K562 (cell line): ENCODE results near the gene IKZF3. TPM values are rescaled to one million over a fixed set of nuclear protein-coding genes. Genes with fewer than 3 reads are reported as not detected.

ENCODE experiments used
- ATAC-seq: fragments of 200-7000 bp; cut with Tn5 transposase; 3 replicates; pipeline ENCODE4 v1.9.1; 2020; ENCODE audit warnings: moderate library complexity
- BruUV-seq: library from RNA; stranded (reverse); fragments of 400-500 nt; replicated peaks from 2 replicates; lab custom pipeline; 2021; lab: Mats Ljungman, UMichigan
- CTCF ChIA-PET: fragments of 300-600 bp; formaldehyde crosslinking; extraction: SDS; loops from one replicate; lab custom pipeline; 2021; ENCODE audit warnings: low intra/inter-chr PET ratio; lab: Yijun Ruan, JAX
- POLR2A ChIA-PET: fragments of 300-600, 350-650 bp; sonication (Branson Sonifier 250); formaldehyde crosslinking; extraction: SDS; loops from one replicate; lab custom pipeline; 2021; ENCODE audit warnings: antibody characterized with exemption, inconsistent platforms; lab: Yijun Ruan, JAX
- DNase-seq, 4 experiments: peaks; one replicate each; pipeline versions ENCODE4 v3.0.0 to v3.0.0-alpha.2; 2011 to 2018; ENCODE audit warnings: low spot score in 3 of 4, mixed read lengths in 3 of 4; ENCODE audit errors: extremely low read depth in 1 of 4
- FAIRE-seq: peaks from 2 replicates; lab custom pipeline; 2011; peaks lifted over from hg19 to GRCh38; lab: Jason Lieb, UNC
- H2AFZ ChIP-seq: 2 replicates; pipeline ENCODE4 v1.6.0; 2011; ENCODE audit warnings: low read depth, low read length, control low read depth, inconsistent platforms
- H3K27ac ChIP-seq: fragments of 200-600 bp; 3 replicates; pipeline ENCODE4 v1.8.0; 2011; ENCODE audit warnings: low read depth, mild to moderate bottlenecking, control low read depth, inconsistent platforms, low read length, moderate library complexity, mixed read lengths; ENCODE audit errors: extremely low read depth
- H3K27me3 ChIP-seq, 2 experiments: fragments of 300-600 bp in 1 of 2; 2 replicates in 1 of 2; 3 replicates in 1 of 2; pipeline versions ENCODE4 v1.6.0 to v1.8.0; 2011; ENCODE audit warnings: inconsistent platforms in 2 of 2, low read length in 2 of 2, mild to moderate bottlenecking in 1 of 2, mixed read lengths in 1 of 2, moderate library complexity in 1 of 2; ENCODE audit not compliant: control insufficient read depth in 2 of 2, insufficient read depth in 2 of 2
- H3K36me3 ChIP-seq: fragments of 300-600 bp; 3 replicates; pipeline ENCODE4 v1.8.0; 2011; ENCODE audit warnings: mild to moderate bottlenecking, low read length, inconsistent platforms; ENCODE audit not compliant: control insufficient read depth, insufficient read depth
- H3K4me1 ChIP-seq, 2 experiments: fragments of 200-600 bp in 1 of 2; replicated peaks in 1 of 2; 2 replicates in 1 of 2; 3 replicates in 1 of 2; pipeline versions ENCODE4 v1.5.1 to v1.8.0; 2011; ENCODE audit warnings: inconsistent platforms in 2 of 2, low read length in 2 of 2, mild to moderate bottlenecking in 1 of 2, mixed read lengths in 1 of 2, moderate library complexity in 1 of 2; ENCODE audit not compliant: control insufficient read depth in 2 of 2, insufficient read depth in 2 of 2
- H3K4me2 ChIP-seq: 2 replicates; pipeline ENCODE4 v1.6.1; 2011; ENCODE audit warnings: low read length, control low read depth, inconsistent platforms, mixed read lengths; ENCODE audit not compliant: insufficient read depth
- H3K4me3 ChIP-seq: fragments of 200-600 bp; sonication (generic), shearing (Covaris generic); 2 replicates; pipeline ENCODE4 v1.5.1; 2016; ENCODE audit warnings: control low read depth, inconsistent platforms
- H3K79me2 ChIP-seq: fragments of 200-600 bp; 3 replicates; pipeline ENCODE4 v1.8.0; 2011; ENCODE audit warnings: low read length, inconsistent platforms; ENCODE audit not compliant: control insufficient read depth, insufficient read depth
- H3K9ac ChIP-seq, 2 experiments: 2 replicates each; pipeline versions ENCODE4 v1.6.0 to v1.6.1; 2011; ENCODE audit warnings: low read depth in 2 of 2, low read length in 2 of 2, control low read depth in 1 of 2, inconsistent platforms in 1 of 2, mild to moderate bottlenecking in 1 of 2, mixed read lengths in 1 of 2; ENCODE audit not compliant: insufficient read depth in 1 of 2
- H3K9me1 ChIP-seq: one replicate; pipeline ENCODE4 v1.6.0; 2011; ENCODE audit warnings: inconsistent platforms, mild to moderate bottlenecking, low read length, moderate library complexity; ENCODE audit not compliant: control insufficient read depth, insufficient read depth
- H3K9me3 ChIP-seq: replicated peaks from 2 replicates; pipeline ENCODE4 v1.5.1; 2011; ENCODE audit warnings: low read depth, low read length, inconsistent platforms; ENCODE audit not compliant: control insufficient read depth, insufficient read depth
- H4K20me1 ChIP-seq: replicated peaks from 2 replicates; pipeline ENCODE4 v1.6.1; 2011; ENCODE audit warnings: low read length, inconsistent platforms, mixed read lengths; ENCODE audit not compliant: control insufficient read depth, insufficient read depth
- BRF1 ChIP-seq: IDR thresholded peaks from 3 replicates; pipeline ENCODE4 v1.6.1; 2011; ENCODE audit warnings: borderline replicate concordance, mild to moderate bottlenecking; ENCODE audit not compliant: insufficient read length; ENCODE audit errors: extremely low read depth
- CREM ChIP-seq: IDR thresholded peaks from 2 replicates; pipeline ENCODE4 v1.6.1; 2014; ENCODE audit warnings: antibody characterized with exemption, low read depth
- HLTF ChIP-seq: fragments of 450-650 bp; IDR thresholded peaks from 2 replicates; pipeline ENCODE4 v1.6.1; 2016
- HSF4 ChIP-seq: fragments of 250-450 bp; sonication (Bioruptor Pico); IDR thresholded peaks from 2 replicates; pipeline ENCODE4 v2.1.2; 2022; ENCODE audit warnings: mild to moderate bottlenecking, moderate library complexity, borderline replicate concordance
- NCOA2 ChIP-seq, 2 experiments: fragments of 450-650 bp; IDR thresholded peaks; 2 replicates each; pipeline ENCODE4 v1.6.1; 2018; ENCODE audit warnings: mild to moderate bottlenecking in 2 of 2, moderate library complexity in 1 of 2; ENCODE audit not compliant: partially characterized antibody in 2 of 2
- PTTG1 ChIP-seq: fragments of 450-650 bp; IDR thresholded peaks from 2 replicates; pipeline ENCODE4 v1.6.1; 2016; ENCODE audit warnings: low read depth, mild to moderate bottlenecking, missing genetic modification characterization, missing compliant biosample characterization
- SMC3 ChIP-seq: conservative IDR thresholded peaks from 2 replicates; pipeline ENCODE4 v1.6.1; 2011; ENCODE audit warnings: low read depth, low read length, improper control_type of control experiment; ENCODE audit not compliant: insufficient read depth
- TGIF2 ChIP-seq: sonication (generic); formaldehyde crosslinking; IDR thresholded peaks from 2 replicates; pipeline ENCODE4 v1.8.1; 2022; ENCODE audit warnings: mild to moderate bottlenecking, missing genetic modification reagents, moderate library complexity
- ZFP30 ChIP-seq: fragments of 250-450 bp; sonication (Bioruptor Pico); IDR thresholded peaks from 2 replicates; pipeline ENCODE4 v1.8.0; 2022; ENCODE audit warnings: moderate library complexity, mild to moderate bottlenecking, inconsistent platforms, borderline replicate concordance
- ZNF23 ChIP-seq: fragments of 250-450 bp; sonication (Bioruptor Pico); IDR thresholded peaks from 2 replicates; pipeline ENCODE4 v1.4.0; 2020; ENCODE audit warnings: mild to moderate bottlenecking
- WGBS: fragments of 100-300 bp; shearing (Covaris generic); methylation state at CpG from one replicate; pipeline ENCODE4 v1.1.6; 2016; ENCODE audit warnings: low coverage, mixed read lengths; ENCODE audit not compliant: insufficient coverage; ENCODE audit errors: missing lambda C conversion rate; 5-methylcytosine and 5-hydroxymethylcytosine counted together
- in situ Hi-C: fragments of 300-500 bp; cut with MboI; formaldehyde crosslinking; loops from 4 replicates; pipeline ENCODE4 v1.15.0; 2018; ENCODE audit warnings: inconsistent platforms, mixed read lengths
- intact Hi-C: fragments of 100-400 bp; cut with micrococcal nuclease; formaldehyde crosslinking; loops from 2 replicates; pipeline ENCODE4 v1.14.2; 2022
- polyA plus RNA-seq, 8 experiments: library from polyadenylated mRNA; depleted of rRNA in 4 of 8; stranded (reverse) in 5 of 8; unstranded in 3 of 8; fragments of >200 nt; fragmentation: Nextera tagmentation in 2 of 8; fragmentation: Illumina TruSeq in 1 of 8; extraction: Ambion mirVana in 2 of 8; extraction: Trizol in 1 of 8; gene quantifications; 2 replicates each; pipeline versions ENCODE4 v1.2.1 to v1.2.3, GENCODE V29; 2011 to 2014; ENCODE audit warnings: inconsistent platforms in 1 of 8, missing spikeins in 1 of 8
- total RNA-seq, 7 experiments: library from RNA; depleted of rRNA in 6 of 7; stranded (reverse); fragments of >200 nt in 6 of 7; fragmentation: Illumina TruSeq in 2 of 7; extraction: Trizol in 2 of 7; gene quantifications; 2 replicates each; pipeline versions ENCODE4 v1.2.1 to v1.2.3, GENCODE V29; 2011 to 2021; ENCODE audit warnings: low replicate concordance in 1 of 7
- TF ChIP-seq, protein P1 (sequence below): fragments of 250-450 bp; sonication (Bioruptor Pico); IDR thresholded peaks from 2 replicates; pipeline ENCODE4 v1.4.0; 2020
- TF ChIP-seq, protein P2 (sequence below): fragments of 250-450 bp; sonication (Bioruptor Pico); IDR thresholded peaks from 2 replicates; pipeline ENCODE4 v1.8.0; 2022; ENCODE audit warnings: moderate library complexity, mild to moderate bottlenecking, inconsistent platforms
- TF ChIP-seq, protein P3 (sequence below): fragments of 450-650 bp; IDR thresholded peaks from 2 replicates; pipeline ENCODE4 v1.6.1; 2016; ENCODE audit warnings: missing biosample characterization, missing genetic modification characterization

Gene IKZF3
- total and polyA plus RNA-seq, 9 of the 15 experiments (the other 6 are each of a cell fraction or from before 2014, with no cell fraction given) = 0.06 to 1.6 (median 0.62) TPM

DNA sequence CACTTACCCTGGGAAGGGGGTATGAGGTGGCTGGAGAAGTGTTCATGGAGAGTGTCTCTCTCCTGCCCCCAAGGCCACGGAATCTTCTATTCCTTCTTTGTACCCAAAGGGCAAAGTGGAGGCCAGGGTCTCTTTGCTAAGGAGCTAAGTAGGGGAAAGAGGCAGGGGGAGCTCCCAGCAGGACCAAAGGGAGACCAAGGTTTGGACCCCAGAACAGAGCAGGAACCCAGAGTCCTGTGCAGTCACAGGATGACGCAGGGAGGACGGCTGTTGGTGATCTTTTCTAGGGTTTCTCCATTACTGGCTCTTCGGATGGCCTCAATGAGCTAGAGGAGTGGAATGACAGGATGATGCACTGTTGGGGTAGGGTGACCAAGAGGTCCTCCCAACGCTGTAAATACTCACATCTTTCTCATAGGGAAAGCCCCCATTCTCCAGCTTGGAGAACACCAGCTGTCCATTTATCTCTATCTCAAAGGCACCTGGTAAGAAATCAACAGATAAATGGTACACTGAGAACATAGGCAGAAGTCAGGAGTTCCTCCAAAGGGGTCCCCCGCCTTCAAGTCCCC lies 134.7 kb downstream of the IKZF3 start:
- ATAC-seq = no peak
- Histone ChIP-seq H3K36me3 (peaks cover 22% of the 10 kb centered on the region; the same call in 1 of the 3 replicates), H3K9ac (peak overlapping the region; percentile 85 to 97), H3K9me1 (no peaks in the 10 kb centered on the region), H3K79me2 (peaks cover 14% of the 10 kb centered on the region), H3K27ac (peak overlapping the region; percentile 87), H3K9me3 (no peaks in the 10 kb centered on the region), H4K20me1 (no peaks in the 10 kb centered on the region), H2AFZ (no peak overlapping the region), H3K27me3 (no peaks in the 10 kb centered on the region), H3K4me1 (peaks cover 11 to 40% of the 10 kb centered on the region in 2 experiments; a peak in 4 of 5 replicates), H3K4me2 (peak overlapping the region; percentile 94), H3K4me3 (peak overlapping the region; percentile 74)
- ChIA-PET POLR2A (interaction anchor here (0.6 to 1.8 kb wide), 9 partner anchors 10 to 166 kb away, joined by 3 to 5 read pairs (median 4); partner anchors contain the start of gene PGAP3), CTCF (interaction anchor here (0.7 to 1.6 kb wide), 2 partner anchors 25 to 60 kb away, joined by 3 to 9 read pairs; no protein-coding TSS in a partner anchor)
- FAIRE-seq = peak; percentile 78
- in situ Hi-C loops (no loop called here), intact Hi-C loops (no loop called here)
- WGBS = 57% methylated on average over 6 of the region's 6 CpGs
- no peak for DNase-seq
- no TSS peak for BruUV-seq
- TF ChIP-seq, protein P1, sequence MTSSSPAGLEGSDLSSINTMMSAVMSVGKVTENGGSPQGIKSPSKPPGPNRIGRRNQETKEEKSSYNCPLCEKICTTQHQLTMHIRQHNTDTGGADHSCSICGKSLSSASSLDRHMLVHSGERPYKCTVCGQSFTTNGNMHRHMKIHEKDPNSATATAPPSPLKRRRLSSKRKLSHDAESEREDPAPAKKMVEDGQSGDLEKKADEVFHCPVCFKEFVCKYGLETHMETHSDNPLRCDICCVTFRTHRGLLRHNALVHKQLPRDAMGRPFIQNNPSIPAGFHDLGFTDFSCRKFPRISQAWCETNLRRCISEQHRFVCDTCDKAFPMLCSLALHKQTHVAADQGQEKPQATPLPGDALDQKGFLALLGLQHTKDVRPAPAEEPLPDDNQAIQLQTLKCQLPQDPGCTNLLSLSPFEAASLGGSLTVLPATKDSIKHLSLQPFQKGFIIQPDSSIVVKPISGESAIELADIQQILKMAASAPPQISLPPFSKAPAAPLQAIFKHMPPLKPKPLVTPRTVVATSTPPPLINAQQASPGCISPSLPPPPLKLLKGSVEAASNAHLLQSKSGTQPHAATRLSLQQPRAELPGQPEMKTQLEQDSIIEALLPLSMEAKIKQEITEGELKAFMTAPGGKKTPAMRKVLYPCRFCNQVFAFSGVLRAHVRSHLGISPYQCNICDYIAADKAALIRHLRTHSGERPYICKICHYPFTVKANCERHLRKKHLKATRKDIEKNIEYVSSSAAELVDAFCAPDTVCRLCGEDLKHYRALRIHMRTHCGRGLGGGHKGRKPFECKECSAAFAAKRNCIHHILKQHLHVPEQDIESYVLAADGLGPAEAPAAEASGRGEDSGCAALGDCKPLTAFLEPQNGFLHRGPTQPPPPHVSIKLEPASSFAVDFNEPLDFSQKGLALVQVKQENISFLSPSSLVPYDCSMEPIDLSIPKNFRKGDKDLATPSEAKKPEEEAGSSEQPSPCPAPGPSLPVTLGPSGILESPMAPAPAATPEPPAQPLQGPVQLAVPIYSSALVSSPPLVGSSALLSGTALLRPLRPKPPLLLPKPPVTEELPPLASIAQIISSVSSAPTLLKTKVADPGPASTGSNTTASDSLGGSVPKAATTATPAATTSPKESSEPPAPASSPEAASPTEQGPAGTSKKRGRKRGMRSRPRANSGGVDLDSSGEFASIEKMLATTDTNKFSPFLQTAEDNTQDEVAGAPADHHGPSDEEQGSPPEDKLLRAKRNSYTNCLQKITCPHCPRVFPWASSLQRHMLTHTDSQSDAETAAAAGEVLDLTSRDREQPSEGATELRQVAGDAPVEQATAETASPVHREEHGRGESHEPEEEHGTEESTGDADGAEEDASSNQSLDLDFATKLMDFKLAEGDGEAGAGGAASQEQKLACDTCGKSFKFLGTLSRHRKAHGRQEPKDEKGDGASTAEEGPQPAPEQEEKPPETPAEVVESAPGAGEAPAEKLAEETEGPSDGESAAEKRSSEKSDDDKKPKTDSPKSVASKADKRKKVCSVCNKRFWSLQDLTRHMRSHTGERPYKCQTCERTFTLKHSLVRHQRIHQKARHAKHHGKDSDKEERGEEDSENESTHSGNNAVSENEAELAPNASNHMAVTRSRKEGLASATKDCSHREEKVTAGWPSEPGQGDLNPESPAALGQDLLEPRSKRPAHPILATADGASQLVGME = no peak
- TF ChIP-seq TGIF2 (CRISPR knock-in tag) = no peak
- TF ChIP-seq, protein P2, sequence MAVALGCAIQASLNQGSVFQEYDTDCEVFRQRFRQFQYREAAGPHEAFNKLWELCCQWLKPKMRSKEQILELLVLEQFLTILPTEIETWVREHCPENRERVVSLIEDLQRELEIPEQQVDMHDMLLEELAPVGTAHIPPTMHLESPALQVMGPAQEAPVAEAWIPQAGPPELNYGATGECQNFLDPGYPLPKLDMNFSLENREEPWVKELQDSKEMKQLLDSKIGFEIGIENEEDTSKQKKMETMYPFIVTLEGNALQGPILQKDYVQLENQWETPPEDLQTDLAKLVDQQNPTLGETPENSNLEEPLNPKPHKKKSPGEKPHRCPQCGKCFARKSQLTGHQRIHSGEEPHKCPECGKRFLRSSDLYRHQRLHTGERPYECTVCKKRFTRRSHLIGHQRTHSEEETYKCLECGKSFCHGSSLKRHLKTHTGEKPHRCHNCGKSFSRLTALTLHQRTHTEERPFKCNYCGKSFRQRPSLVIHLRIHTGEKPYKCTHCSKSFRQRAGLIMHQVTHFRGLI (CRISPR knock-in tag) = no peak
- TF ChIP-seq BRF1 = no peak
- TF ChIP-seq HSF4 (CRISPR knock-in tag) = no peak
- TF ChIP-seq CREM = no peak
- TF ChIP-seq SMC3 = no peak
- TF ChIP-seq NCOA2 (IDR thresholded peaks at IDR 0.05; ENCODE audit: partially characterized antibody in 2 of 2) = no peak
- no peak for TF ChIP-seq HLTF
- TF ChIP-seq ZFP30 (CRISPR knock-in tag) = no peak
- no peak for TF ChIP-seq PTTG1 (tag)
- TF ChIP-seq, protein P3, sequence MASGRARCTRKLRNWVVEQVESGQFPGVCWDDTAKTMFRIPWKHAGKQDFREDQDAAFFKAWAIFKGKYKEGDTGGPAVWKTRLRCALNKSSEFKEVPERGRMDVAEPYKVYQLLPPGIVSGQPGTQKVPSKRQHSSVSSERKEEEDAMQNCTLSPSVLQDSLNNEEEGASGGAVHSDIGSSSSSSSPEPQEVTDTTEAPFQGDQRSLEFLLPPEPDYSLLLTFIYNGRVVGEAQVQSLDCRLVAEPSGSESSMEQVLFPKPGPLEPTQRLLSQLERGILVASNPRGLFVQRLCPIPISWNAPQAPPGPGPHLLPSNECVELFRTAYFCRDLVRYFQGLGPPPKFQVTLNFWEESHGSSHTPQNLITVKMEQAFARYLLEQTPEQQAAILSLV (tag) = no peak
- TF ChIP-seq ZNF23 = no peak
